A673 (cell line): Measurements from ENCODE around the gene COL13A1. TPM values are rescaled to one million over a fixed set of nuclear protein-coding genes. Genes with fewer than 3 reads are reported as not detected.

ENCODE experiments used
- BruUV-seq: library from RNA; stranded (reverse); fragments of 400-500 nt; replicated peaks from 2 replicates; lab custom pipeline; 2021; lab: Mats Ljungman, UMichigan
- CTCF ChIA-PET: fragments of 300-600 bp; sonication (Branson Sonifier 250); formaldehyde crosslinking; loops from one replicate; lab custom pipeline; 2022; ENCODE audit warnings: antibody characterized with exemption; lab: Charles Lee
- POLR2A ChIA-PET: fragments of 300-600 bp; sonication (Branson Sonifier 250); formaldehyde crosslinking; loops from one replicate; lab custom pipeline; 2022; ENCODE audit warnings: antibody characterized with exemption; ENCODE audit not compliant: low non-redundant PET; lab: Charles Lee
- DNase-seq: peaks from one replicate; pipeline ENCODE4 v3.0.0-alpha.2; 2015; ENCODE audit warnings: low spot score
- H3K27ac ChIP-seq: fragments of 200-600 bp; sonication (generic); 2 replicates; pipeline ENCODE4 v1.5.1; 2016; ENCODE audit warnings: mixed run types, low read depth, mild to moderate bottlenecking, mixed read lengths, antibody characterized with exemption, low read length; ENCODE audit not compliant: poor library complexity, severe bottlenecking
- H3K27me3 ChIP-seq: fragments of 200-600 bp; sonication (generic); replicated peaks from 2 replicates; pipeline ENCODE4 v1.6.1; 2017; ENCODE audit warnings: mixed run types, low read depth, mild to moderate bottlenecking, mixed read lengths, antibody characterized with exemption, low read length; ENCODE audit not compliant: insufficient read depth, poor library complexity
- H3K36me3 ChIP-seq: fragments of 200-600 bp; sonication (generic); 2 replicates; pipeline ENCODE4 v1.6.1; 2016; ENCODE audit warnings: mixed run types, mild to moderate bottlenecking, mixed read lengths, antibody characterized with exemption, low read length; ENCODE audit not compliant: insufficient read depth, poor library complexity, severe bottlenecking
- H3K4me1 ChIP-seq: fragments of 200-600 bp; sonication (generic); 2 replicates; pipeline ENCODE4 v1.6.1; 2017; ENCODE audit warnings: mixed run types, mild to moderate bottlenecking, mixed read lengths, antibody characterized with exemption, low read length; ENCODE audit not compliant: insufficient read depth, poor library complexity, severe bottlenecking
- H3K4me3 ChIP-seq: fragments of 200-600 bp; sonication (generic); 2 replicates; pipeline ENCODE4 v1.5.1; 2016; ENCODE audit warnings: low read depth, mixed run types, mild to moderate bottlenecking, mixed read lengths, low read length; ENCODE audit not compliant: poor library complexity, severe bottlenecking
- H3K9me3 ChIP-seq: fragments of 200-600 bp; sonication (generic); 2 replicates; pipeline ENCODE4 v1.6.1; 2016; ENCODE audit warnings: mixed run types, low read depth, mild to moderate bottlenecking, mixed read lengths, antibody characterized with exemption, low read length; ENCODE audit not compliant: poor library complexity, severe bottlenecking
- EZH2 ChIP-seq: fragments of 200-600 bp; sonication (generic); IDR thresholded peaks from 2 replicates; pipeline ENCODE4 v1.6.1; 2017; ENCODE audit warnings: borderline replicate concordance, low read depth, mild to moderate bottlenecking, mixed read lengths, antibody characterized with exemption, low read length; ENCODE audit not compliant: poor library complexity, severe bottlenecking
- intact Hi-C: fragments of 100-400 bp; cut with micrococcal nuclease; formaldehyde crosslinking; loops from one replicate; pipeline ENCODE4 v1.10.0; 2022; ENCODE audit not compliant: unreplicated experiment
- total RNA-seq: library from RNA; stranded (reverse); gene quantifications from 2 replicates; pipeline ENCODE4 v1.2.3, GENCODE V29; 2021
- TF ChIP-seq, protein P1 (sequence below): fragments of 300-800, 200-600 bp; sonication (generic); conservative IDR thresholded peaks from 2 replicates; pipeline ENCODE4 v1.5.1; 2017; ENCODE audit warnings: low read depth, mild to moderate bottlenecking, antibody characterized with exemption, low read length, moderate library complexity, mixed read lengths

Gene COL13A1
- total RNA-seq, 1 experiment from 2014 or later: 2.0 TPM

DNA sequence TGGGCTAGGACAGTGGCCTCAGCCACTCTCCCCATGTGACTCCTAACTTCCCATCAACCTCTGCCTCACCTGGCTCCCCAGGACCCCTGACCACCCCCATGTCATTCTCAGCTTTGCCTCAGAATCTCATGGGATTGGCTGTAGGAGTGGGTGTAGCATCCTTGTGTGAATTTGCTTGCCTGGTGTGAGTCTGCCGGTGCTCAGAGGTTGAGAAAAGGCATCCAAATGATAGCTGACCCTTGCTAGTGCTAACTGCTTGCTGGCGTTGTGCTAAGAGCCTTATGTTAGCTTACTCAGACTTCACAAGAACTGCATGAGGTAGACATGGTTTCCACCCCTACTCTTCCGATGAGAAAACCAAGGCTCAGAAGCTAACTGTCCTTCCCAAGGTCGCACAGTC is 74.2 kb downstream of the COL13A1 start:
- DNase-seq: no peak
- Histone ChIP-seq H3K27ac (no peak overlapping the region), H3K27me3 (no peaks in the 10 kb centered on the region), H3K4me1 (no peaks in the 10 kb centered on the region), H3K9me3 (no peaks in the 10 kb centered on the region), H3K36me3 (no peaks in the 10 kb centered on the region), H3K4me3 (no peak overlapping the region)
- ChIA-PET POLR2A (no interaction called here), CTCF (no interaction called here)
- intact Hi-C loops: no loop called here
- TF ChIP-seq, protein P1, sequence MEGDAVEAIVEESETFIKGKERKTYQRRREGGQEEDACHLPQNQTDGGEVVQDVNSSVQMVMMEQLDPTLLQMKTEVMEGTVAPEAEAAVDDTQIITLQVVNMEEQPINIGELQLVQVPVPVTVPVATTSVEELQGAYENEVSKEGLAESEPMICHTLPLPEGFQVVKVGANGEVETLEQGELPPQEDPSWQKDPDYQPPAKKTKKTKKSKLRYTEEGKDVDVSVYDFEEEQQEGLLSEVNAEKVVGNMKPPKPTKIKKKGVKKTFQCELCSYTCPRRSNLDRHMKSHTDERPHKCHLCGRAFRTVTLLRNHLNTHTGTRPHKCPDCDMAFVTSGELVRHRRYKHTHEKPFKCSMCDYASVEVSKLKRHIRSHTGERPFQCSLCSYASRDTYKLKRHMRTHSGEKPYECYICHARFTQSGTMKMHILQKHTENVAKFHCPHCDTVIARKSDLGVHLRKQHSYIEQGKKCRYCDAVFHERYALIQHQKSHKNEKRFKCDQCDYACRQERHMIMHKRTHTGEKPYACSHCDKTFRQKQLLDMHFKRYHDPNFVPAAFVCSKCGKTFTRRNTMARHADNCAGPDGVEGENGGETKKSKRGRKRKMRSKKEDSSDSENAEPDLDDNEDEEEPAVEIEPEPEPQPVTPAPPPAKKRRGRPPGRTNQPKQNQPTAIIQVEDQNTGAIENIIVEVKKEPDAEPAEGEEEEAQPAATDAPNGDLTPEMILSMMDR: no peak
- TF ChIP-seq EZH2: no peak
- BruUV-seq: no TSS peak

DNA sequence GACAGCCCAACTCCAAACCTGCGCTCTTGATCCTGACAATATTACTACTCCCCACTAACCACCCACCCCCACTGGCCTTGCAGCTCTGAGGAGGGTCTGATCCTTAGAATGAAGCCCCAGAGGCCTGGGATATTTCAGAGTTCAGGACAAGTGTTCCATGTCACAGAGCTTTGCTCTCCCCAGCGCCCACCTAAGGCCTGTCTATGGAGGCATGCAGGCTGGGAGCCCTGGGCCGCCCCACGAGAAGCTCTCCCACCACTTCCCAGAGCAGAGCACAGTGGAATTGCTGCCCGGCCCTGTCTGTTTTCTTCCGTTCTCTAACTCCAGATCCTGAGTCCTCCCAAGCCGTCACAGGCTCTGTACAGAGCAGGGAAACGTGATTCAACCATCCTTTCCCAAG is 74.6 kb downstream of the COL13A1 start:
- no peaks in the 10 kb centered on the region for H3K4me1 ChIP-seq
- no peak for DNase-seq
- BruUV-seq: no TSS peak
- no peak overlapping the region for H3K27ac ChIP-seq
- CTCF ChIA-PET: no interaction called here
- no peak overlapping the region for H3K4me3 ChIP-seq
- H3K9me3 ChIP-seq: no peaks in the 10 kb centered on the region
- no peaks in the 10 kb centered on the region for H3K27me3 ChIP-seq
- no peaks in the 10 kb centered on the region for H3K36me3 ChIP-seq
- intact Hi-C loops: no loop called here
- POLR2A ChIA-PET: no interaction called here
- TF ChIP-seq, protein P1: no peak
- no peak for TF ChIP-seq EZH2

DNA sequence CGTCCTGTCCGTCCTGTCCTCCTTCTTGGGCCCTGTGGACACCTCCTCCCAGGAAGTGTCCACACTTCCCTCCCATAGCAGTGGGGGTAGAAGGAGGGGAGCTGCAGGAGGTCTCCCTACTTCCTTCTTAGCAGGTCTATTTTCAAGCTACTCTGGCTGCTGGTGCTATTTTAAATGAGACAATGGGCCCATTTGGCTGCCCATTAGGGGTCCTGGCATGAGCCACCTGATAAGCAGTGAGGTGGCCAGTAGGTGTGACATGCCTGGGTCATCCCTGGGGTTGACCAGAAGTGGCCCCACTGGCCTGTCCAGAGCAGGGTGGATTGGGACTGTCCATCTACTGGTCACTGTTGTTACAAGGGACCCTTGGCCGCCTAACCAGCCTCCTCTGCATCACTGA is 75.2 kb downstream of the COL13A1 start:
- H3K27me3 ChIP-seq: no peaks in the 10 kb centered on the region
- no peaks in the 10 kb centered on the region for H3K9me3 ChIP-seq
- no peaks in the 10 kb centered on the region for H3K36me3 ChIP-seq
- H3K4me3 ChIP-seq: no peak overlapping the region
- no peak for TF ChIP-seq EZH2
- TF ChIP-seq, protein P1: no peak
- intact Hi-C loops: no loop called here
- no peak for DNase-seq
- H3K4me1 ChIP-seq: no peaks in the 10 kb centered on the region
- H3K27ac ChIP-seq: no peak overlapping the region
- BruUV-seq: no TSS peak
- ChIA-PET CTCF (no interaction called here), POLR2A (interaction anchor here (0.6 kb wide), 1 partner anchor 80 kb away, joined by 6 read pairs; no protein-coding TSS in a partner anchor)
